GDM1 (cell line): ENCODE measurements around the gene KIF27.
"Not testable (repeated sequence)": the region's sequence is repeated elsewhere in the genome, so short reads cannot be mapped to it uniquely, and the experiment has no call there.

ENCODE experiments used
- DNase-seq: peaks from one replicate; lab custom pipeline; 2025; lab: John Stamatoyannopoulos, UW

The KIF27 gene

GRCh38 chr9:83815120-83815519 is 106.1 kb downstream of the KIF27 start:
- DNase-seq: not testable (repeated sequence)

- DNase-seq: not testable (repeated sequence)
These were observed 112.0 kb downstream of the KIF27 start for GRCh38 chr9:83809213-83809612.

- DNase-seq: not testable (repeated sequence)
These were observed 116.8 kb downstream of the KIF27 start for GRCh38 chr9:83804454-83804853.

- not testable (repeated sequence) for DNase-seq
These were observed 117.3 kb downstream of the KIF27 start for GRCh38 chr9:83803941-83804340.

GRCh38 chr9:83800236-83801033 is 120.8 kb downstream of the KIF27 start:
- DNase-seq: no peak

GRCh38 chr9:83794051-83794450 is 127.2 kb downstream of the KIF27 start:
- DNase-seq: no peak

GRCh38 chr9:83792746-83793145 is 128.5 kb downstream of the KIF27 start:
- no peak for DNase-seq
